Smooth muscle cell (in vitro differentiated cells): ENCODE measurements around the gene CLSTN3. TPM values are rescaled to one million over a fixed set of nuclear protein-coding genes. Genes with fewer than 3 reads are reported as not detected.

Experiments
- DNase-seq: peaks from one replicate; lab custom pipeline; 2025; ENCODE audit not compliant: unreplicated experiment; lab: John Stamatoyannopoulos, UW
- H2AFZ ChIP-seq: fragments of 200-600 bp; sonication (generic); 2 replicates; pipeline ENCODE4 v1.6.0; 2016; ENCODE audit warnings: antibody characterized with exemption, low read depth, mild to moderate bottlenecking
- H3F3A ChIP-seq: fragments of 200-600 bp; sonication (generic); 2 replicates; pipeline ENCODE4 v1.6.0; 2017; ENCODE audit warnings: antibody characterized with exemption, low read depth
- H3K27ac ChIP-seq: fragments of 200-600 bp; sonication (generic); 2 replicates; pipeline ENCODE4 v1.5.1; 2016; ENCODE audit warnings: low read depth, mild to moderate bottlenecking
- H3K27me3 ChIP-seq: fragments of 200-600 bp; sonication (generic); 2 replicates; pipeline ENCODE4 v1.6.1; 2016; ENCODE audit warnings: low read depth, mild to moderate bottlenecking
- H3K36me3 ChIP-seq: fragments of 200-600 bp; sonication (generic); 2 replicates; pipeline ENCODE4 v1.5.1; 2016; ENCODE audit warnings: low read depth
- H3K4me1 ChIP-seq: fragments of 200-600 bp; sonication (generic); 2 replicates; pipeline ENCODE4 v1.5.1; 2016; ENCODE audit warnings: low read depth
- H3K4me2 ChIP-seq: fragments of 200-600 bp; sonication (generic); 2 replicates; pipeline ENCODE4 v1.6.0; 2016; ENCODE audit warnings: mild to moderate bottlenecking
- H3K4me3 ChIP-seq: fragments of 200-600 bp; sonication (generic); 2 replicates; pipeline ENCODE4 v1.5.1; 2016; ENCODE audit warnings: mild to moderate bottlenecking
- H3K79me2 ChIP-seq: fragments of 200-600 bp; sonication (generic); 2 replicates; pipeline ENCODE4 v1.6.0; 2016; ENCODE audit warnings: low read depth, mild to moderate bottlenecking
- H3K9ac ChIP-seq: fragments of 200-600 bp; sonication (generic); 2 replicates; pipeline ENCODE4 v1.6.0; 2016; ENCODE audit warnings: low read depth
- H3K9me3 ChIP-seq: fragments of 200-600 bp; sonication (generic); replicated peaks from 2 replicates; pipeline ENCODE4 v1.5.1; 2016; ENCODE audit warnings: low read depth
- H4K20me1 ChIP-seq: fragments of 200-600 bp; sonication (generic); 2 replicates; pipeline ENCODE4 v1.6.0; 2016; ENCODE audit warnings: low read depth
- WGBS: methylation state at CpG from one replicate; pipeline ENCODE4 v1.1.7; 2016; ENCODE audit warnings: low lambda C conversion rate; 5-methylcytosine and 5-hydroxymethylcytosine counted together
- polyA plus RNA-seq: library from polyadenylated mRNA; unstranded; fragments of >200 nt; fragmentation: Nextera tagmentation; extraction: Ambion mirVana; gene quantifications from 2 replicates; pipeline ENCODE4 v1.2.1, GENCODE V29; 2016
- total RNA-seq: library from RNA; depleted of rRNA; stranded (reverse); fragments of >200 nt; gene quantifications from 2 replicates; pipeline ENCODE4 v1.2.3, GENCODE V29; 2014
- TF ChIP-seq, protein P1 (sequence below): fragments of 200-600 bp; sonication (generic); IDR thresholded peaks from 2 replicates; pipeline ENCODE4 v1.5.1; 2017; ENCODE audit warnings: borderline replicate concordance, mild to moderate bottlenecking, antibody characterized with exemption; ENCODE audit not compliant: insufficient read depth, poor library complexity, severe bottlenecking

CLSTN3 gene
- total and polyA plus RNA-seq, 2 experiments from 2014 or later = 12.4 to 51.0 TPM

DNA sequence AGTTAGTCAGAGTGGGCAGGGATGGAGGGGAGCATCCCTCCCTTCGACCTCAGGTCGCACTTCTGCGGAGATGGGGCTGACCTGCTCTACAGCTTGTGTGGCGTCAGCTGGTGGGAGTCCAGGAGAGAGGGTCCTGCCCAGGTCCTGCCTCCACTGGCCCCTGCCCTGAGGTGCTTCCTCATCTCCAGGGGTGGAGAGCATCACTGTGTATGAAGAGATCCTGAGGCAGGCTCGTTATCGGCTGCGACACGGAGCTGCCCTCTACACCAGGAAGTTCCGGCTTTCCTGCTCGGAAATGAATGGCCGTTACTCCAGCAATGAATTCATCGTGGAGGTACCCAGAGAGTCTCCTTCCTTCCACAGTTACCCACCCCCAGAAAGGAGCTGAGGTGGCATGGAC is 20.2 kb downstream of the CLSTN3 start:
- DNase-seq = no peak
- H2AFZ ChIP-seq = no peak overlapping the region
- no peaks in the 10 kb centered on the region for H3K36me3 ChIP-seq
- no peaks in the 10 kb centered on the region for H3K27me3 ChIP-seq
- no peak overlapping the region for H3K9ac ChIP-seq
- no peaks in the 10 kb centered on the region for H3K79me2 ChIP-seq
- no peak overlapping the region for H3K4me2 ChIP-seq
- no peaks in the 10 kb centered on the region for H3F3A ChIP-seq
- no peaks in the 10 kb centered on the region for H3K4me1 ChIP-seq
- WGBS = 97% methylated on average over 12 of the region's 12 CpGs
- no peak overlapping the region for H3K27ac ChIP-seq
- no peaks in the 10 kb centered on the region for H3K9me3 ChIP-seq
- no peak overlapping the region for H3K4me3 ChIP-seq
- TF ChIP-seq, protein P1, sequence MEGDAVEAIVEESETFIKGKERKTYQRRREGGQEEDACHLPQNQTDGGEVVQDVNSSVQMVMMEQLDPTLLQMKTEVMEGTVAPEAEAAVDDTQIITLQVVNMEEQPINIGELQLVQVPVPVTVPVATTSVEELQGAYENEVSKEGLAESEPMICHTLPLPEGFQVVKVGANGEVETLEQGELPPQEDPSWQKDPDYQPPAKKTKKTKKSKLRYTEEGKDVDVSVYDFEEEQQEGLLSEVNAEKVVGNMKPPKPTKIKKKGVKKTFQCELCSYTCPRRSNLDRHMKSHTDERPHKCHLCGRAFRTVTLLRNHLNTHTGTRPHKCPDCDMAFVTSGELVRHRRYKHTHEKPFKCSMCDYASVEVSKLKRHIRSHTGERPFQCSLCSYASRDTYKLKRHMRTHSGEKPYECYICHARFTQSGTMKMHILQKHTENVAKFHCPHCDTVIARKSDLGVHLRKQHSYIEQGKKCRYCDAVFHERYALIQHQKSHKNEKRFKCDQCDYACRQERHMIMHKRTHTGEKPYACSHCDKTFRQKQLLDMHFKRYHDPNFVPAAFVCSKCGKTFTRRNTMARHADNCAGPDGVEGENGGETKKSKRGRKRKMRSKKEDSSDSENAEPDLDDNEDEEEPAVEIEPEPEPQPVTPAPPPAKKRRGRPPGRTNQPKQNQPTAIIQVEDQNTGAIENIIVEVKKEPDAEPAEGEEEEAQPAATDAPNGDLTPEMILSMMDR = no peak
- no peaks in the 10 kb centered on the region for H4K20me1 ChIP-seq

DNA sequence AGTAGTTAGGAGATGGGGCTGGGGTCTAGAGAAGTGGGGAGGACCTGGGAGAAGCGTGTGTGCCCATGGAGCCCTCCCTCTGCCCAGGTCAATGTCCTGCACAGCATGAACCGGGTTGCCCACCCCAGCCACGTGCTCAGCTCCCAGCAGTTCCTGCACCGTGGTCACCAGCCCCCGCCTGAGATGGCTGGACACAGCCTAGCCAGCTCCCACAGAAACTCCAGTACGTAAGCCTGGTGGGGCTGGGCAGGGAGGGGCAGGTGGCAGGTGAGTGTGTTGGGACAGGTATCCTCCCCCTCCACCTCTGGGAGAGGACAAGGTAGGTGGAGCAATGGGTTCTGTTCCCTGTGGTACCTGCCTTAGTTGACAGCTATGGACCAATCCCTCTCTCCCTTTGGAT is 20.7 kb downstream of the CLSTN3 start:
- no peaks in the 10 kb centered on the region for H3K9me3 ChIP-seq
- no peaks in the 10 kb centered on the region for H4K20me1 ChIP-seq
- TF ChIP-seq, protein P1 = no peak
- DNase-seq = no peak
- H3K27me3 ChIP-seq = no peaks in the 10 kb centered on the region
- no peak overlapping the region for H3K4me2 ChIP-seq
- WGBS = 88% methylated on average over 2 of the region's 6 CpGs
- no peak overlapping the region for H3K9ac ChIP-seq
- no peak overlapping the region for H2AFZ ChIP-seq
- no peaks in the 10 kb centered on the region for H3K36me3 ChIP-seq
- no peak overlapping the region for H3K4me3 ChIP-seq
- no peak overlapping the region for H3K27ac ChIP-seq
- H3K4me1 ChIP-seq = no peaks in the 10 kb centered on the region
- no peaks in the 10 kb centered on the region for H3K79me2 ChIP-seq
- H3F3A ChIP-seq = no peaks in the 10 kb centered on the region

DNA sequence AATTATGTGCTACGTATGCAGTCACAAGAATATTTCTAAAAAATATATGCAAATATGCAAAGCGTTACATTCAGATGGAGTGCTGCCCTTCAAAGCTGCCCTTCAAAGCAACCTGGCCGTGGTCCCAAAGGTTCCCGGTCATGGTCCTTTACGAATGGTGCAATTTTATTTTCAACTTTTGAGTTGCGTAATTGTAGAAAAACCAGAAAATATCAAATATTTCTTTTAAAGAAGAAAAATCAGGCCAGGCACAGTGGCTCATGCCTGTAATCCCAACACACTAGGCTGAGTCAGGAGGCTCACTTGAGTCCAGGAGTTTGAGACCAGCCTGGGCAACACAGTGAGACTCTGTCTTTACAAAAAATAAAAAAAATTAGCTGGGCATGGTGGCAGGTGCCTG is 21.4 kb downstream of the CLSTN3 start:
- Histone ChIP-seq H3F3A (no peaks in the 10 kb centered on the region), H3K27me3 (no peaks in the 10 kb centered on the region), H3K9ac (no peak overlapping the region), H3K79me2 (no peaks in the 10 kb centered on the region), H3K4me1 (no peaks in the 10 kb centered on the region), H2AFZ (no peak overlapping the region), H3K4me2 (no peak overlapping the region), H3K36me3 (no peaks in the 10 kb centered on the region), H3K27ac (no peak overlapping the region), H4K20me1 (no peaks in the 10 kb centered on the region), H3K9me3 (no peaks in the 10 kb centered on the region), H3K4me3 (no peak overlapping the region)
- no peak for DNase-seq
- TF ChIP-seq, protein P1 = no peak
- WGBS = 99% methylated on average over 6 of the region's 6 CpGs

DNA sequence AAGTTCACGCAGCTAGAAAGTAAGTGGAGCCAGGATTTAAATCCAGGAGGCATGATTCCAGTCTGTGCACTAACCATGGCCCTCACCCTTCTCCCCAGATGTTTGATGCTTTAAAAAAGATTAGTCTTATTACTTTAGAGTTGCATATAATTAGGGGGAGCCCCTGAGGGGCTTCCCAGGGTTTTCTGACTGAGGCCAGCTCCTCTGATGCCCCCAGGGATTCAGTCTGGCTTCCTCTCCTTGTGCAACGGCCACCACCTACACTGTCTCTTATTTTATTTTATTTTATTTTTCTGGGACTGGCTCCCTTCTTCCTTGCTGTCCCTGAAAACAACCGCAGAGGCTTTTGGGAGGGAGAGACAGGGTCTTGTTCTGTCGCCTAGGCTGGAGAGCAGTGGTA is 22.6 kb downstream of the CLSTN3 start:
- 88% methylated on average over 4 of the region's 4 CpGs for WGBS
- Histone ChIP-seq H3K4me3 (no peak overlapping the region), H3K79me2 (no peaks in the 10 kb centered on the region), H3K27ac (no peak overlapping the region), H3K9me3 (no peaks in the 10 kb centered on the region), H3K27me3 (no peaks in the 10 kb centered on the region), H4K20me1 (no peaks in the 10 kb centered on the region), H3K36me3 (no peaks in the 10 kb centered on the region), H3K9ac (no peak overlapping the region), H2AFZ (no peak overlapping the region), H3K4me1 (no peaks in the 10 kb centered on the region), H3K4me2 (no peak overlapping the region), H3F3A (no peaks in the 10 kb centered on the region)
- TF ChIP-seq, protein P1 = no peak
- no peak for DNase-seq
